ENCODE measurements around the gene SAFB.

Gene SAFB

DNA sequence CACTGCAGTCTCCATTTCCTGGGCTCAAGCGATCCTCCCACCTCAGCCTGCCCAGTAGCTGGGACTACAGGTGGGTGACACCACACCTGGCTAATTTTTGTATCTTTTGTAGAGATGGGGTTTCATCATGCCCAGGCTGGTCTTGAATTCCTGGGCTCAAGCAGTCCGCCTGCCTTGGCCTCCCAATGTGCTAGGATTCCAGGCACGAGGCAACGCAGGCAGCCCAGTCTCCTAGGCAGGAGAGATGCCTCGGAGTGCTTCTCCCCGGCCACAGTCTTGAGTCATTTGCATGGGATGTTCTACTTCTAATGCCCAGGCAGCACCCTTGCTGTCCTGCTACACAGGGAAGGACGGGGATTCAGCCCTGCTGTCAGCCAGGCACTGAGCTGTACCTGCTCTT lies 48.7 kb downstream of the SAFB start:
- DNase-seq = no peak

DNA sequence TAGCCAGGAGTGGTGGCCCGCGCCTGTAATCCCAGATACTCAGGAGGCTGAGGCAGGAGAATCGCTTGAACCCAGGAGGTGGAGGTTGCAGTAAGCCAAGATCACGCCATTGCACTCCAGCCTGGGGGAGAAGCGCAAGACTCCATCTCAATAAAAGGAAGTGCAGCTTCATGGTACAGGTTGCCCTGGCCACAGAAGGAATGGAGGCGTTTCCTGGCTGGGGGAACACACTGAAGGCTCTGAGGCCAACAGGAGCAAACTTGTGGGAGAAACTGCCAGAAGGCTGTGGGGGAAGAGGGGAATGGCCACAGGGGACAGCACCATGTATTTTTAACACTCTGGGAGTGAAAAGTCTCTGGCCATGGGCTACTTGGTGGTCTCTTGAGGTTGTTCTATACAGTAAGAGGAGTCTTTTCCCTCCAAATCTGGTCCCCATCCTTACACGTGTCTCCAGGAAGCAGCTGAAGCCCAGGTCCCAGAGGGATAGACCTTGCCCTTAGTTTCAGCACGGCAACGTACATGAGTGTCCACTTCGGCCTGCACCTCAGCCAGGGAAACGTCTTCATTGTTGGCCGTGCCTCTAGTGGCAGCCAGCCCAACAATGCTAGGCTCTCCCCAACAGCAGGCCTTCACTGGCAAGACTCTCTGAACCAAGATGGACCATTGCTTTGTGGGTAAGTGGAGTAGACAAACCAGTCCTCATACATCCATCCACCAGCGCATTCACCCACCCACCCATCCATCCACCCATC lies 50.0 kb downstream of the SAFB start:
- no peak for DNase-seq

DNA sequence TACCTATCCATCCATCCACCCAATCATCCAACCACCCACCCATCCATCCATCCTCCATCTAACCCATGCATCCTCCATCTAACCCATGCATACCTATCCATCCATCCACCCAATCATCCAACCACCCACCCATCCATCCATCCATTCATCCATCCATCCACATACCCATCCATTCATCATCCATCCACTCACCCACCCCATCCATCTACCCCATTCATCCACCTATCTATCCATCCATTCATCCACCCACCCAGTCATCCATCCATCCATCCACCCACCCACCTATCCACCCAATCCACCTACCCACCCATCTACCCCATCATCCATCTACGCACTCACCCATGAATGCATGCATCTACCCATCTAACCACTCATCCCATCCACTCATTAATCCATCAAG lies 50.9 kb downstream of the SAFB start:
- DNase-seq = no peak

- DNase-seq = no peak
Observed at GRCh38 chr19:5674714-5675113, 51.8 kb downstream of the SAFB start.

DNA sequence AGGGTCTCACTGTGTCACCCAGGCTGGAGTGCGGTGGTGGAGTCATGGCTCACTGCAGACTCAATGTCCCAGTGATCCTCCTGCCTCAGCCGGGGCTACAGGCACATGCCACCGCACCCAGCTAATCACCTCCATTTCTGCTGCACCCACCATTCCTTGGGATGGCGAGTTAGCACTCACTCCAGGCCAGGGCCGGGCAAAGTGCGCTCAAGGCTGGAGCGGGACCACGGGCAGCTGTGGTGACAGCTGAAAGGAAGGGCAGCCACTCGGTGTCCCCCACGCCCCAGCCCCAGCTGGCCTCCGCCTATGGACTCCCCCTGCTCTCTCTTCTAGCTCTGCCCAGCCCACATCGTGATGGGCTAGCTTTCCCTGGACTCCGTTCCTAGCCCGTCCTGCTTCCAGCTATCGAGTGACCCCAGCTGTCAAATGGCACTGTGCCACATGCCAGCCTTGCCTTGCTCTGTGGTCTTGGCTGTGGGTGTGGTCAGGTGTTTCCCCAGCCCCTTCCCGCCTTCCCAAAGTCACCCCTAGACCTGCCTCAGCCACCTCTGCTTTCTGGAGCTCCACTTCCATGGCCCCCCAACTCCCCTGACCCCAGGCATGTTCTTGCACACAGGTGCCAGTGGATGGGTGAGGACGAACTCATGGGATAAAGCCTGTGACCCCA lies 53.4 kb downstream of the SAFB start:
- no peak for DNase-seq

DNA sequence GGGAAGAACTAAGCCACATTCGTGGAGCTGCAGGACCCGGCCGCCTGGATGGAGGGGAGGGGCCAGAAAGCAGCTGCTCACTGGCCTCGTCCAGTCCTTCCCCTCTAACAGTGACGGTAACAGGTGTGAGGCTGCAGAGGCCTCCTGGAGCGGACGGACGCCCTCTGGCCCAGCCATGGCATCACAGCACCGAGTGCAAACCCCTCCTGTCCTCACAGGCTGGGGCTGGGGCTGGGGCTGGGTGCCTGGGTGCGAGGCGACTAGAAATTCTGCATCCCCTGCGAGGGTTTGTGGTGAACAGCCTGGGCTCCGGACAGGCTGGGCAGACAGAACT lies 53.9 kb downstream of the SAFB start:
- DNase-seq = no peak

DNA sequence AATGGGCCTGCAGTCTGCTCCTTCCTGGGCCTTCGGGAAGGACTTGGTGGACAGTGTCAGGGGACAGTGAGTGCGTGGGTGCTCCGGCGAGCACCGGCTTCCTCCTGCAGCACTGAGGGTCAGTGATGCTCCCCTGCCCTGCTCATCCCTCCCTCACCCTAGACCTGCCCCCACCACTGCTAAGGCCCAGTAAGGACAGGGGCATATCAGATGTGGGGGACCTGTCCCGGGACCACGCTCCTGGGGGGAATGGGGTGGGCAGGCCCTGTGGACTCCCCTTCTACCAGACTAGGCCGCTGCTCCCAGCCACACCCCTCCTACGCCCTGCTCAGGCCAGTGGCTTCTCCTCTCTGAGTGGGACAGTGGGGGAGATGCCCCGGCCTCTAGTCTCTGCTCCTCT lies 54.3 kb downstream of the SAFB start:
- DNase-seq = no peak

GRCh38 chr19:5677580-5677979 lies 54.7 kb downstream of the SAFB start:
- no peak for DNase-seq

- no peak for DNase-seq
Observed at GRCh38 chr19:5678071-5678718, 55.3 kb downstream of the SAFB start.

DNA sequence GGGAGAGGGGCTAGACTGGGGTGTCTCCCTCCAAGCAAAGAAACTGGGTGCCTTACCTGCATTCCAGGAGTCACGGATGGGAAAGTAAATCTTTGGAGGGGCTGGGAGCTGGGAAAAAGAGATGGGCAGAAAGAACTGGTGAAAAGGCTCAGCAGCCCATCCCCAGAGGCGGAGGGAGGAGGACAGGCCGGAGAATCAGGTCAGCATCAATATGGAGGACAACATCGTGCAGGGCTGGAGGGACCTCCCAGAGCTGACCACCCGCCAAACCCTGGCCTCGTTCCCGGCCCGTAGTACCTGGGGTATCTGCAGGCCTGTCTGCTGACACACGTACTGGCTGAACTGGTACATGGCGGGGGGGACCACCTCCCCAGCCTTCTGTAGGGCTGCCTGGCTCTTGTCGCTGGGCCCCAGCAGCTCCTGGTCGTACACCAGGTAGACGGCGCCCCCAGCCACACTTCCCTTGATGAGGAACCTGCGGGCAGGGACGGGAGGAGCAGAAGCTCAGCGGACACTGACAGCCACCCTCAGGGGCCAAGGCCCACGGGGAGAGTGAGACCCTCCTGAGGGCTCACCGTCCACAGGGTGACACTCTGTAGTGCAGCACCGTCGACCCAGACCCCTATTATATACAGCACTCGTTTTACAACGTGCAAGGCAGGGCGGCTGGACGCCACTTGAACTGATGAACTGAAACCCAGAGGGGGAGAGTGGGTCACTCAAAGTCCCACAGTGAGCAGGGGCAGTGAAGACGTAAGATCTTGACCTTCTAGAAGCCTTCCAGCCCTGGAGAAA lies 56.6 kb downstream of the SAFB start:
- DNase-seq = peak in 1 of 2 experiments; percentile 31

- no peak for DNase-seq
Observed at GRCh38 chr19:5680084-5680436, 57.2 kb downstream of the SAFB start.

DNA sequence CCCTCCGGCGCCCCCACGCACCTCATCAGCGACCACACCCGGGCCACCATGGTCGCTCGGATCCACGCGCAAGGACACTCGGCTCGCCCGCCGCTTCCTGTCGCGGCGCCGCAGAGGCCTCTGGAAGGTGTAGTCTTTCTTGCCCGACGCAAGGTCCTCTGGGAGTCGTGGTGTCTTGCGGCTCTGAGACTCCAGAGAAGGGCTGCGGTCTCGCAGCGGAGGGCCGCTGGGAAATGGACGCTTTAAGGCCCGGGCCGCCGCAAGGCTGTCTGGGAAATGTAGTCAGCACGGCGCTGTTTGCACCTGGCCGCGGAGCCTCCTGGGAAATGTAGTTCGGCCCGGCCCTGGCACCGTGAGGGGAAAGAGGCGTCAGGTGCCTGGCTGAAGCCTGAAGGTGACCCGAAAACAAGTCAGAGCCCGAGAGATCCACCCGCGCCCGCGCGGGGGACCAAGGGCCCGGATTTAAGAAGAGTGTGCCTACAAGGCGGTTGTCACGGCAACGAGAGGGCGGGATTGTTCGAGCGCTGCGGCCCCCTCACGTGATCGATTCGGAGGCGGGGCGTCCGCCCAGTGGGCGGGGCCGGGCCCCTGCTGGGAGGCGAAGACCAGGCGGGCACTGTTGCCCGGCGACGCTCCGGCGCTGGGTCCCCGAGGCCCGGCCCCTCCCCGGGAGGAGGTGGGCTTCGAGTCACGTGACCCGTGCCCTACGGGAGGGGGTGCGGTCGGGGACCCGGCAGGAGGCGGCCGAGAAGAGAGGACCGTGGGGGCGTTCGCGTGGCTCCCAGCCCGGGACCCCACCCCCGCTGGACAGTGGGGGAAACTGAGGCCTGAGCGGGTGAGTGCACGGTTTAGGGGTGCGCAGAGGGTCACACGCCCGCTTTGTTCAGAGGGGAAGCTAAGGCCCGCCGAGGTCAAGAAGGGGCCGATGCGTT lies 57.8 kb downstream of the SAFB start, which contains the start of the genes HSD11B1L and MICOS13:
TSS of gene HSD11B1L (plus strand) at position 591 of the 932 bp plus-strand sequence. CDS start 3,806 bp downstream, outside the sequence.
TSS of gene MICOS13 (minus strand) at position 80 of the 932 bp plus-strand sequence. CDS start at position 50, 30 bp downstream.
- peak; percentile 96 to 97 for DNase-seq

DNA sequence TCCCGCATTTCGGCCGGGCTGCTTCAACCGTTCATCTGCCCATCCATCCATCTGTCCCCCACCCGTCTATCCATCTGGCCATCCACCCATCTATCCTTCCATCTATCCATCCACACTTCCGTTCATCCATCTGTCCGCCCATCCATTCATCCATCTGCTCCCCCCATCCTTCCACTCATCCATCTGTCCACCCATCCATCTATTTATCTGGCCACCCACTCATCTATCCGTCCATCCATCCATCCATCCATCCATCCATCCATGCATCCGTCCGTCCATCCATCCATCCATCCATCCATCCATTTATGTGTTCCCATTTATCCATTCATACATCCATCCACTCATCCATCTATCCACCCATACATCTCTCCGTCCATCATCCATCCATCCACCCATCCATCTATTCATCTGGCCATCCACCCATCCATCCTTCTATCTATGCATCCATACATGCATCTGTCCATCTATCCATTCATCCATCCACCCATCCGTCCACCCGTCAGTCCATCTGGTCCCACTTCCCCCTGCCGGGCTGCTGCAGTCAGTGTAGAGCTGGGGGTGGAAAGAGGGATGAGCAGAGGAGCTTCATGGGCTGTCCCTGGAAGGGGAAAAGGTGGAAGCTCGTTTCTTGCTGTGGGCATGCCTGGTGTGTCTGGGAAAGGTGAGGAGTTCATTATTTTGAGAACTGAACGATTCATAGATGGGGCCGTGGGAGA lies 58.7 kb downstream of the SAFB start:
- DNase-seq = no peak

DNA sequence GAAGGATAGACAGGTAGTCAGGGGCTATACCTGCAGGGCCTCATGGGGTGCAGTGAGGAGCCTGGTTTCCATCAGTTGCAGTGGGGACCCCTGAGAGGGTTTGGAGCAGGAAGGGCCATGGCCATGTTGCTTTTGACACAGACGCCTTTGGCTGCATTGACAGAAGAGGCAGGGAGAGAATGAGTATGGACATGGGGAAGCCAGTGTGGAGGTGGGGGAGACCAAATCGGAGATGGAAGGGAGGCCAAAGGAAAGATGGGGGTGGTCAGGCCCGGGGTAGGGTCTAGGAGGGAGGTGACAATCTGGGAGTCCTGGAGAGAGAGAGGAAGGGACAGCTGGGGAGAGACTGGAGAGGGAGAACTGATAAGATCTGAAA lies 59.2 kb downstream of the SAFB start:
- DNase-seq = no peak

- no peak for DNase-seq
Observed at GRCh38 chr19:5683177-5683886, 60.4 kb downstream of the SAFB start.

DNA sequence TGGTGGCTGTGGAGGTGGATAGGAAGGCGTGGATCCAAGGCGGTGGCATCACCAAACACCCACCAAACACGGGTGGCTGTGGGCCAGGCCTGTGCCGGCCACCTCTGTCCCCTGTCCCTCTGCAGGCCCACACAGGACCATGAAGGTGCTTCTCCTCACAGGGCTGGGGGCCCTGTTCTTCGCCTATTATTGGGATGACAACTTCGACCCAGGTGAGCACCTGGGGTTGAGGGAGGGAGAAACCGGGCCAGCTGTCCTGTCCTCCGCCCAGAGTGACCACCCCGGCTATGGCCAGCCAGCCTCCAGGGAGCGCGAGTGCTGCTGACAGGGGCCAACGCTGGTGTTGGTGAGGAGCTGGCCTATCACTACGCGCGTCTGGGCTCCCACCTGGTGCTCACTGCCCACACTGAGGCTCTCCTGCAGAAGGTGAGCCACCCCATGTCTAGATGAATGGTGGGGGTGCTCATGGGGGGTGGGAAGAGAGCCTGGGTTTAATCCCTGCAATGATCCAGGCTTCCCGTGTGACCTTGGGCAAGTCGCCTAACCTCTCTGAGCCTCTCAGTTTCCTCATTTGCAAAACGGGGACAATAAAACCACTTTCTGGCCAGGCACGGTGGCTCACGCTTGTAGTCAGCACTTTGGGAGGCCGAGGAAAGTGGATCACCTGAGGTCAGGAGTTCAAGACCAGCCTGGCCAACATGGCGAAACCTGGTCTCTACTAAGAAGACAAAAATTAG lies 62.0 kb downstream of the SAFB start:
- DNase-seq = no peak

DNA sequence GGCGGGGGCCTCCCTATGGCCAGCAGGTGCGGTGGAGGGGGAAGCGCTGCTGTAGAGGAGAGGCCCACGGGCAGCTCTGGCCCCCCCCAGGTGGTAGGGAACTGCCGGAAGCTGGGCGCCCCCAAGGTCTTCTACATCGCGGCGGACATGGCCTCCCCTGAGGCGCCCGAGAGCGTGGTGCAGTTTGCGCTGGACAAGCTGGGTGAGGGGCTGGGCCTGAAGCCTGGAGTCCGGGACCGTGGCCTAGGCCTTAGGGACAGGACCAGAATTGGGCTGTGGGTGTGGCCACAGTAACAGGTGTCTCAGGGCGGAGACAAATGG lies 63.4 kb downstream of the SAFB start:
- DNase-seq = no peak

DNA sequence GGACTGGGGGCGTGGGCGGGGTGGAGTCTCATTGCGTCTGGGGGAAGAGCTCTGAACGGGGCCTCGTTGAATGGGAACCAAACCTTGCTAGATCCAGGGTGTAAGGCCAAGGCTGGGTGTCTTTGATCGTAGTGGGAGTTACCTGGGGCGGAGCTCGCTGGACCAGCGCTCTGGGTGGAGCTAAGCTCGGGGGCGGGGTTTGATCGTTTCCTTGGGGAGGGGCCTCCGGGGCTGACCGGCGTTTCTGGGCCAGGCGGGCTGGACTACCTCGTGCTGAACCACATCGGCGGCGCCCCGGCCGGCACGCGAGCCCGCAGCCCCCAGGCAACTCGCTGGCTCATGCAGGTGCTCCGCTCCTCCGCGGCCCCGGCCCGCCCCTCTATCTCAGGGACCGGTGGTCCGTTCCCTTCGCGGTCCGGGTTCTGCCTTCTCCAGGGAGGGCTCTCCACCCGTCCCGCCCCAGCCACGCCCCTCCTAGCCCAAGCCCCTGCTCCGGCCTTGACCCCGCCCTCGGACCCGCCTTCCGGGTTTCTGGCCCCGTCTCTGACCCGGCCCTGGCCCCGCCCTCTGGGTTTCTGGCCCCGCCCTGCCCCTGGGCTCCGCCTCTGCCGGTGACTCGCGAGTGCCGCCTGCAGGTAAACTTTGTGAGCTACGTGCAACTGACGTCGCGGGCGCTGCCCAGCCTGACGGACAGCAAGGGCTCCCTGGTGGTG lies 63.9 kb downstream of the SAFB start:
- DNase-seq = peak; percentile 90 to 91

DNA sequence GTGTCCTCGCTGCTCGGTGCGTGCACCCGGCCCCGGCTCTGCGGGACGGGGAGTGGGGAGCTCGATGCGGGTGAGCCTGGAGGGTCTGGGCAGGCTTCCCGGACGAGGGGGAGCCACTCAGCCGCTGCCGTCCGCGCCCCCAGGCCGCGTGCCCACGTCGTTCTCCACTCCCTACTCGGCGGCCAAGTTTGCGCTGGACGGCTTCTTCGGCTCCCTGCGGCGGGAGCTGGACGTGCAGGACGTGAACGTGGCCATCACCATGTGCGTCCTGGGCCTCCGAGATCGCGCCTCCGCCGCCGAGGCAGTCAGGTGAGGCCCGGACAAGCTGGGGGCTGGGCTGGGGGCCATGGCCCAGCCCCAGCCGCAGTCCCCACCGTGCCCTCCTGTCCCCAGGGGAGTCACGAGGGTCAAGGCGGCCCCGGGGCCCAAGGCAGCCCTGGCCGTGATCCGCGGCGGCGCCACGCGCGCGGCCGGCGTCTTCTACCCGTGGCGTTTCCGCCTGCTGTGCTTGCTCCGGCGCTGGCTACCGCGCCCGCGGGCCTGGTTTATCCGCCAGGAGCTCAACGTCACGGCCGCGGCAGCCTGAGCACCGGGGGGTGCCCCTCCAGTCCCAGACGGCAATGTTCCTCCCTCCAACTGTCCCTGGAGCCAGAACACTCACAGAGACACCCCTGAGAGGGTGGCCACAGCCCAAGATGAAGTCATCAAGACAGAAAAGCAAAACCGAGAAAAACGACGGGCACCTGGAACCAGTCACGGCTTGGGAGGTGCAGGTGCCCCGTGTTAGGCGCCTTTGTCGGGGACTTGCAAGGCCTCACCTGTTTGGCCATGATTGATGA lies 64.7 kb downstream of the SAFB start:
- DNase-seq = no peak

Data from Kasumi-1 (cell line).